Natural killer cell treated with Interleukin-12 subunit alpha and Interleukin-12 subunit beta and Interleukin-15 and Interleukin-18, amount 100 ng/mL, for 72 hours (primary cell): ENCODE measurements around the gene TREM2. TPM values are rescaled to one million over a fixed set of nuclear protein-coding genes. Genes with fewer than 3 reads are reported as not detected.

Experiments
- ATAC-seq, 2 donors: fragments of 150-1000 bp; cut with Tn5 transposase in 1 of 2; sonication (Bioruptor Pico), chemical (Tn5 transposase) in 1 of 2; 2 replicates each; pipeline ENCODE4 v1.10.0; 2021
- DNase-seq: peaks from one replicate; pipeline ENCODE4 v3.0.0; 2022; ENCODE audit warnings: low spot score
- H3K27ac Mint-ChIP-seq, 2 donors: 1 replicate in 1 of 2; 2 replicates in 1 of 2; pipeline ENCODE4 v1.8.0; 2022; ENCODE audit warnings: mixed read lengths in 2 of 2, mild to moderate bottlenecking in 1 of 2, moderate library complexity in 1 of 2
- H3K27me3 Mint-ChIP-seq, 2 donors: 1 replicate in 1 of 2; 2 replicates in 1 of 2; pipeline ENCODE4 v1.8.0; 2022; ENCODE audit warnings: mixed read lengths in 2 of 2
- H3K36me3 Mint-ChIP-seq: one replicate; pipeline ENCODE4 v1.8.0; 2022; ENCODE audit warnings: mixed read lengths
- H3K4me1 Mint-ChIP-seq, 2 donors: 1 replicate in 1 of 2; 2 replicates in 1 of 2; pipeline ENCODE4 v1.8.0; 2022; ENCODE audit warnings: low read depth in 2 of 2, mixed read lengths in 2 of 2, mild to moderate bottlenecking in 1 of 2
- H3K4me3 Mint-ChIP-seq: one replicate; pipeline ENCODE4 v1.8.0; 2022; ENCODE audit warnings: mixed read lengths
- H3K9me3 Mint-ChIP-seq: 2 replicates; pipeline ENCODE4 v1.8.0; 2022; ENCODE audit warnings: mixed read lengths
- total RNA-seq, 2 donors: library from RNA; stranded (reverse); gene quantifications; one replicate each; pipeline ENCODE4 v1.2.3, GENCODE V29; 2022

Gene TREM2
- total RNA-seq, 2 donors from 2014 or later: not detected

DNA sequence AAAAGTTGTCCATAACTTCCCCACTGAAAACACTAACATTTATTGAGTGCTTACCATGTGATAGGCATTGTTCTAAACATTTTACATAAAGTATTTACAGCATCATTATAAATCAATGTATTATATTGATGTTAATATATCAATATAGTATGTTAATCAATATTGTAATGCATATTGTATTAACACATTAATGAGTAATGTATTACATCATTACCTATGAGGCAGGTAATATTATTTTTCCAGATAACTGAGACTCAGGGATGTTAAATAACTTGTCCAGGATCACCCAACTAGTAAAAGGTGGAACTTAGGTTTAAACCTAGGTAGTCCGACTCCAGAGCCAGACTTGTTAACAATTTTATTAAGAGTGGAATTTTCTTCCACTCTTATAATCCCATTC, 12.2 kb upstream of the TREM2 start:
- H3K27me3 Mint-ChIP-seq: peaks cover 21 to 23% of the 10 kb centered on the region in 2 donors

DNA sequence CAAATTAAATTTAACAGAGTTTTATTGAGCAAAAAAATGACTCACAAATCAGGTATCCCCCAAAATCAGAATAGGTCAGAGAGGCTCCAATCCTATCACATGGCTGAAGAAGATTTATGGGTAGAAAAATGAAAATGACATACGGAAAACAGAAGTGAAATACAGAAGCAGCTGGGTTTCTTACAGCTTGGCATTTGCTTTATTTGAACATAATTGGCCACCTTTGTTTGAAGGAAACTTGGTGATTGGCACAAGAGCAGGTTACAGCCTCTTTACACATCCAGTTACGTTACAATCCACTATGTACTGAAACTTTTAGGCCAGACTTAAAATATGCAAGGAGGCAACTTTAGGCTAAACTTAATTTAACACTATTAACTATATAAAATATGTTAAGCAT, 11.7 kb upstream of the TREM2 start:
- H3K9me3 Mint-ChIP-seq: no peaks in the 10 kb centered on the region
- no peaks in the 10 kb centered on the region for H3K4me1 Mint-ChIP-seq
- no peaks in the 10 kb centered on the region for H3K36me3 Mint-ChIP-seq
- DNase-seq: no peak
- peaks cover 21 to 23% of the 10 kb centered on the region in 2 donors for H3K27me3 Mint-ChIP-seq
- H3K4me3 Mint-ChIP-seq: no peak overlapping the region
- no peak overlapping the region for H3K27ac Mint-ChIP-seq
- no peak for ATAC-seq

More for the DNA sequence above, 12.2 kb upstream of the TREM2 start:
- ATAC-seq (no peak), DNase-seq (no peak)
- Mint-ChIP-seq H3K4me1 (no peaks in the 10 kb centered on the region), H3K4me3 (no peak overlapping the region), H3K9me3 (no peaks in the 10 kb centered on the region), H3K36me3 (no peaks in the 10 kb centered on the region), H3K27ac (no peak overlapping the region)

DNA sequence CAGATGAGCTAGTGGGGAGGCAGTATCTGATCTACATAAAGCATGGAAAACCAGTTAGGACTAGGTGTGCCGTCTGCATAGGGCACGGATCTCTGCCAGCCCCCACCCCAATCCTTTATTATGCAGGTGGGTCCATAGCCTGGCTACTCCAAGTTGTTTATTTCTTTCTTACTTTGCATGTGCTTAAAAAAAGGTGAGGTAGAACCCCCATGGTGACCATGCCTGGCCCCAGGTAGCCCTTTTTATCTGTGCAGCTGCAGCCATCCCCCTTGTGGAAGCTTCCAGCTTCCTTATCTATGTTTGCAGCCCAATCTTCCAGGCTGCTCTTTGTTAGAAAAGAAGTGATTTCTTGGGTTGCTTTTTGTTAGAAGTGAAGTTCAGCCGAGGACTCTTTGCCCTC, 9.0 kb upstream of the TREM2 start:
- Mint-ChIP-seq H3K4me1 (no peaks in the 10 kb centered on the region), H3K36me3 (no peaks in the 10 kb centered on the region), H3K27ac (no peak overlapping the region), H3K4me3 (no peak overlapping the region), H3K27me3 (peaks cover 21 to 26% of the 10 kb centered on the region in 2 donors), H3K9me3 (no peaks in the 10 kb centered on the region)
- ATAC-seq: no peak
- DNase-seq: no peak

DNA sequence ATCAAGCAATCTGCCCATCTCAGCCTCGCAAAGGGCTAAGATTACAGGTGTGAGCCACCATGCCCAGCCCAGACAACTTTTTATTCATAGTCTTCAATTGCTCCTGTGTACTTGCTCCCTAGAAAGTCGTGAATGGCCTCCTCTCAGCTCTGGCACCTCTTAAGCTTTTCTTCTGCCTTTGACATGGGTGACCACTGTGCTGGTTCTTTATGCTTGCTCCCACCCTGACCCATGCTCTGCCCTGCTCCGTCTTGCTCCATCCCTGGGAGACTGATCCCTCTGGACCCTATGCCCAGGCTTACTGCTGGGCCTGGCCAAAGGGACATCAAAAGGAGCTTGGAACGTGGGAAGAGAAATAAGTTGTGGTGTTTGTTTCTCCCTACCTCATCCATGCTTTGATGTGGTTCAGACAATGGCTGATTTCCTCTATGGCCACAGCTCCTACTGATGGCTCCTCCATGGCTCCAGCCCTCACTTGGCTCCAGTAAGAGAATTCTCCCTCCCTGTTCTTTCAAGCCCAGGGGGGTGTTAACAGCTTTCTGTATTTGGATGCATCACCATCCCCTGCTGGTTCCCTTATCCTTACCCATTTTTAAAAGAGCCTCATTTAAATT, 7.7 kb upstream of the TREM2 start:
- Mint-ChIP-seq H3K9me3 (no peaks in the 10 kb centered on the region), H3K27ac (no peak overlapping the region), H3K27me3 (peaks cover 18 to 21% of the 10 kb centered on the region in 2 donors), H3K4me1 (no peaks in the 10 kb centered on the region), H3K36me3 (no peaks in the 10 kb centered on the region), H3K4me3 (no peak overlapping the region)
- DNase-seq (no peak), ATAC-seq (no peak)

DNA sequence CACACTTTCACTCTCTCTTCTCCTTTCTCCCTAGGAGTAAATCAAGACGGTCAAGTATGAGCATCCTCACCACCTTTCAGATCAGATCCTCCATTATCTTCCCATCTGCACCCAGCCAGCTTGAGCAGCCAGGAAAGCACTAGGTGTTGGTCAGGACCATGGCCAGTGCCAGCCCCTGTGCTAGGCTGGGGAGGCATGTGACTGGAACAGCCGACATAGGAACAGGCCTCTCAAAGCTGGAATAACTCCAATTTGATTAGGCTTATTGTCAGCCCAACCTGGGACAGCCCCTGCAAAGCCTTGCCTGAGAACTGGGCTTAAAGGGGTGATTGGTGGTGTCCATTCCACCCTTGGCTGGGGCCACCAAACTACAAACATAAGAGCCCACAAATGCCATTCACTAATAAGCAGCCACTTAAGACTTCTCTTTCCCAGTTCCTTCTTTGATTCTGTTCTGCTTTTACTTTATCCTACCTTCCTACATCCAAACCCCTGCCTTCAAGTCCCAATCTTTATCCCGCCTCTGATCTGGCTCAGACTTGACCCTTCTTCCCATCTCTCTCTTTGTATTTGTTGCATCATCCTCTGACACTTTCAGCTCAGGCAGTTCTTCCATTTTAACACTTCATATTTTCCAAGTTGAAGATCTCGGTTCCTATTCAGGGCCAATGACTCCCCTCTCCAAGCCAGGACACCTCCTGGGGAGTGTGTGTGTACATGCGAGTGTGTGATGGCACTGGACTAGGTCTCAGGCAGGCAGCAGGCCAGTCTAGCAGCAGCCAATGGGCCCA, 4.5 kb upstream of the TREM2 start:
- ATAC-seq (no peak), DNase-seq (no peak)
- no peaks in the 10 kb centered on the region for H3K4me1 Mint-ChIP-seq
- H3K27ac Mint-ChIP-seq: no peak overlapping the region
- peaks cover 16 to 21% of the 10 kb centered on the region in 2 donors for H3K27me3 Mint-ChIP-seq
- H3K4me3 Mint-ChIP-seq: no peak overlapping the region
- no peaks in the 10 kb centered on the region for H3K9me3 Mint-ChIP-seq
- no peaks in the 10 kb centered on the region for H3K36me3 Mint-ChIP-seq

DNA sequence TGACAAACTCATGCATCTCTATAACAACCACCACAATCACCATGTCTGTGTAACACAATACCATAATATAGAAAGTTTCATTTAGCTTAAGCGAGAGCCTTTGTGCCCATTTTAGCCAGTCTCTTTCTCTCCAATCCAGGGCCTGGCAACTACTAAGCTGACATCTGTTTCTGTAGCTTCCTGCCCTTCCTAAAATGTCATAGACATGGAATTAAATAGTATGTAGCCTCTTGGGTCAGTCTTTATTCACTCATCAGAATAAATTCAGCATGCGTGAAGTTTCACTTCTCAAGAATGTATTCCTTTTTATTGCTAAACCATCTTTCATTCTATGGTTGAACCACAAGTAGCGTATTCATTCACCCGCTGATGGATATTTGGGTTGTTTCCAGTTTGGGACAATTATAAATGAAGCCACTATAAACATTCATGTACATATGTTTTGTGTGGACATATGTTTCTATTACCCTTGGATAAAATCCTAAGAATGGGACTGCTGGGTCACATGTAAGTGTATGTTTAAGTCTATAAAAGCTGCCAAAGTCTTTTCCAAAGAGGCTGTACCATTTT, 1.7 kb upstream of the TREM2 start:
- H3K27me3 Mint-ChIP-seq: peaks cover 11 to 21% of the 10 kb centered on the region in 2 donors
- no peaks in the 10 kb centered on the region for H3K4me1 Mint-ChIP-seq
- no peak overlapping the region for H3K27ac Mint-ChIP-seq
- ATAC-seq: no peak
- no peak overlapping the region for H3K4me3 Mint-ChIP-seq
- no peaks in the 10 kb centered on the region for H3K9me3 Mint-ChIP-seq
- no peak for DNase-seq
- no peaks in the 10 kb centered on the region for H3K36me3 Mint-ChIP-seq

DNA sequence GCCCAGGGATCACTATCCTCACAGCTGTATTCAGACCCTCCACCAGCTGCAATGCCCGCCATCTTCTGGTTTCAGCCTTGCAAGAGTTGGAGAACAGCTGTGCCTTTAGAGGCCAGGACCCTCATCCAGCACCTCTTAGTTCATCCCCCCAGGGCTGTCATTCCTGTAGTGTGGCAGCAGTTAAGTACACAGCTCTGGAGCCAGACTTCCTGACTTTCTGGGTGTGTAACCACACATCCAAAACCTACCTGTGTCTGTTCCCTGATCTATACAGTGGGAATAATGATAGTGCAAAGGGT, 452 bp upstream of the TREM2 start:
- no peak overlapping the region for H3K27ac Mint-ChIP-seq
- H3K36me3 Mint-ChIP-seq: no peaks in the 10 kb centered on the region
- H3K27me3 Mint-ChIP-seq: peaks cover 10 to 14% of the 10 kb centered on the region in 2 donors
- DNase-seq: no peak
- no peak for ATAC-seq
- H3K4me3 Mint-ChIP-seq: no peak overlapping the region
- no peaks in the 10 kb centered on the region for H3K4me1 Mint-ChIP-seq
- H3K9me3 Mint-ChIP-seq: no peaks in the 10 kb centered on the region

DNA sequence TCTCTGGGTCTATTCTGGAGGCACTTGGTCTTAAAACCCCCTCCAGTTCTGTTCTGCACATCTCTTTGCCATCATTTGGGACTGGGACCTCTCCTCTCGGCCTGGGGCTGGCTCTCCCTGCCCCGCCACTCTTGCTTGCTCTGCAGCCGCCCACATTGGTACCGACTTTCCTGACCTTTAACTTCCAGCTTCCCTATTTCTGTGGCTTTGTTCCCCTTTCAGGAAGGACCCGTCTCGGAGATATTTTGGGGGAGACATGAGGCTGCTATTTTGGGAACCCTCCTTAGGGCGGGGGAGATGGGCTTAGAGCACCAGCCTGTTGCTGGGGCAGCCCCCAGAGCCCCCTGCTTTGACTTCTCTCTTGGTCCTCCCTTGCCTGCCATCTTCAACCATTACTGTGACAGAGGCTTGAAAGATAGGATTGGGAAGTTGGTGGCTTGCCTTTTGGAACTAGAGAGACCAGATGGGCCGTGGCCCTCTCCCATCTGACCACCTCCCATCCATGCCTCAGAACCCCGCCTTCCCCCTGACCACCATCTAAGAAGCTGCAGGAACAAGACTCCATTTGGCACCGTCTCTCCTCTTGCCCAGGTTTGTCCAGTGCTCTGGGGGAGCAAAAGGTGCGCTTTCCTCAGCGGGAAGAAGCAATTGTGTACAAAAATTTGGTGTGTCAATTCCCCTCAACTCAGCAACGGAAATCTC, 914 bp downstream of the TREM2 start:
- Mint-ChIP-seq H3K27ac (no peak overlapping the region), H3K4me1 (no peaks in the 10 kb centered on the region), H3K36me3 (no peaks in the 10 kb centered on the region), H3K27me3 (peaks cover 4% of the 10 kb centered on the region in 2 donors), H3K4me3 (no peak overlapping the region), H3K9me3 (no peaks in the 10 kb centered on the region)
- DNase-seq: no peak
- ATAC-seq: no peak

DNA sequence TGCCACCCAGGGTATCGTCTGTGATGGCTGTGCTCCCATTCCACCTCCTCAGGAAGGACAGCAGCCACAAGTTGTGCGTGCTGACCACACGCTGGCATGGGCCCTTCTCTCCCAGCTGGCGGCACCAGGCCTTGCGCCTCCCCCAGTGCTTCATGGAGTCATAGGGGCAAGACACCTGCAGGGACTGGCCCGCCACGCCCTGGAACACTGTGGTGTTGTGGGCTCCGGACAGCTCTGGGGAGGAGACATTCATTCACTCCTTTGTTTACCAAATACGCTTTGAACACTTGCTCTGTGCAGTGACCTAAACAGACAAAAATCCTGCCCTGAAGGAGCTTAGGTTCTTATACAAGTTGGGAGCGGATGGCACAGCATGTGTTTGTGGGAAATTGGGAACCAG, 1.5 kb downstream of the TREM2 start:
- Mint-ChIP-seq H3K27ac (no peak overlapping the region), H3K36me3 (no peaks in the 10 kb centered on the region), H3K4me3 (no peak overlapping the region), H3K27me3 (no peaks in the 10 kb centered on the region), H3K9me3 (no peaks in the 10 kb centered on the region), H3K4me1 (no peaks in the 10 kb centered on the region)
- ATAC-seq (no peak), DNase-seq (no peak)

DNA sequence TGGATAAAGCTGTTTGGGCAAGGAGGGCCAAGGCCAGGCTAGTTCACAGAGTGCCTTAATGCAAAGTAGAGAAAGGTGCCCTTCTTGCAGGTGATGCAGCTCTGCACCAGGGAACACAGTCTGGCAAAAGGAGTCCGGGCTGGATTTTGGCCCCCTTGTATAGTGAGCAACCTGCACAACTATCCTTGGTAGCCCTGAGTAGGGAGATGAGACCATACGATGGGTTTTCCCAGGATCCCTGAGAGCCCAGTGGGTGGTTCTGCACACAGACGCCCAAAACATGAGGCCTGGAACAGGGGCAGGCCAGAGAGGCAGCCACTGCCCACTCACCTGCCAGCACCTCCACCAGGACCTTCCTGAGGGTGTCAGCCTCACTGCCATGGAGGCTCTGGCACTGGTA, 2.0 kb downstream of the TREM2 start:
- no peak for DNase-seq
- Mint-ChIP-seq H3K4me1 (no peaks in the 10 kb centered on the region), H3K4me3 (no peak overlapping the region), H3K27me3 (no peaks in the 10 kb centered on the region), H3K36me3 (no peaks in the 10 kb centered on the region), H3K9me3 (no peaks in the 10 kb centered on the region), H3K27ac (no peak overlapping the region)
- no peak for ATAC-seq

DNA sequence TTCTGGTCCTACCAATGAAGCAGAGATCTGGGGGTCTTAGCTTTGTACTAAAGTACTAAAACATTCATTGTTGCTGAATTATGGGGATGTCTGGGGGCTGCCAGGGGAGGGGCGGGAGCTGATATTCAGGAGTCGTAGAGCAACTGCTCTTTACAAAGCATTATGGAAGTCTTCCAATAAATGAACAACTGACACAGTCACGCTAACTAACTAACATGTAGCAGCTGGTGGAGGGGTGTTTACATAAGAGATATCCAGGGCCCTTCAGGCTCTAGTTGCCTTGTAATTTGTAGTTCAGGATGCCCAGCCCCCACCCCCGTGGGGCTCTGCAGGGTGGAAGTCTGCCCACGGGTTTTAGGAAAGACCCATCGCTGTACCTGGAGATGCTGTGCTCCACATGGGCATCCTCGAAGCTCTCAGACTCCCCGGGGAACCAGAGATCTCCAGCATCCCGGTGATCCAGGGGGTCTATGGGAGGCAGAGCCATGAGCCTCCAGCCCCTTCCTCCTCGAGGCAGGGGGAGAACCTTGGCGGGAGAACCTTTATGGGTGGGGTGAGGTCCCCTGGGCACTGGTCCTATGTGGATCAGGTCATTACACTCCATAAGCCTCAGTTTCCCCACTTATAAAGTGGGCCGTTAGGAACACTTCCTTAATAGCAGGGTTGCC, 3.4 kb downstream of the TREM2 start:
- no peak for ATAC-seq
- Mint-ChIP-seq H3K4me3 (no peak overlapping the region), H3K27ac (no peak overlapping the region), H3K4me1 (no peaks in the 10 kb centered on the region), H3K36me3 (no peaks in the 10 kb centered on the region), H3K9me3 (no peaks in the 10 kb centered on the region), H3K27me3 (peaks cover 3 to 13% of the 10 kb centered on the region in 2 donors)
- no peak for DNase-seq

DNA sequence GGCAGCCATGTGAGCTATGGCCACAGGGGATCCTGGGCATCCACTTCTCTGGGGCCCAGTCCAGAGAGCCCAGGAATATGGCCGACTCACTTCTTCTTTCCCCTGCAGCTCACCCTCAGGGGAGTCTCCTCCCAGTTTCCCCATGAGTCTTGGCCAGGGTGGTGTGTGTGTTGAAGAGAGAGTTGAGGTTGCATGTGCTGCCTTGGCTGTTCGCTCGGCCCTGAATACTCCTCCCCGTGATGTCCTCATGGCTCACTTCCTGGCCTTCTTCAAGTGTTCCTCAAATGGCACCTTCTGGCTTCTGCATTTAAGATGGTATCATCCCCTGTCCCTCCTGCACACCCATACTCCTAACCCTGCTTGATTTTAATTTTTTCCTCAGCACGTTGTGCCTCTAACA, 5.6 kb downstream of the TREM2 start:
- Mint-ChIP-seq H3K9me3 (no peaks in the 10 kb centered on the region), H3K27me3 (peaks cover 6 to 20% of the 10 kb centered on the region in 2 donors), H3K27ac (no peak overlapping the region), H3K4me3 (no peak overlapping the region), H3K4me1 (no peaks in the 10 kb centered on the region), H3K36me3 (no peaks in the 10 kb centered on the region)
- DNase-seq: no peak
- no peak for ATAC-seq

DNA sequence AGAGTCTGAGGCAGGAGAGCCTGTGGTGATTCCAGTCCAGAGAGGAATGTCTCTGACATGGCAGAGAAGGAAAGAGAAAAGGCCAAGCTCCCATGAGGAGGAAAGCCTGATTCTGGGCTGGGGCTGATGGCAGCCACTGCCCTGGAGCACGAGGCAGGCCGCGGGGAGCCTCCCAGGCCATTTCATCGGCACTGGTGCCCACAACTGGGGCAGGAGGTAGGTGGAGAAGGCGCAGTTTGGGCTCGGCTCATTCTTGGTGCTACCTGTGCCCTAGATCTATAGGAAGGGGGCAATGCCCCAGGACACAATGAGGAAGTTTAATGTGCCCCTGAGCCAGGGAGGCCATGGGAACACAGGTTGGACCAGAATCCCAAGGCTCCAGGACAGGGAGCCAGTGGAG, 6.1 kb downstream of the TREM2 start:
- DNase-seq (no peak), ATAC-seq (no peak)
- Mint-ChIP-seq H3K36me3 (no peaks in the 10 kb centered on the region), H3K27ac (no peak overlapping the region), H3K9me3 (no peaks in the 10 kb centered on the region), H3K27me3 (peaks cover 6 to 20% of the 10 kb centered on the region in 2 donors), H3K4me3 (no peak overlapping the region), H3K4me1 (no peaks in the 10 kb centered on the region)

DNA sequence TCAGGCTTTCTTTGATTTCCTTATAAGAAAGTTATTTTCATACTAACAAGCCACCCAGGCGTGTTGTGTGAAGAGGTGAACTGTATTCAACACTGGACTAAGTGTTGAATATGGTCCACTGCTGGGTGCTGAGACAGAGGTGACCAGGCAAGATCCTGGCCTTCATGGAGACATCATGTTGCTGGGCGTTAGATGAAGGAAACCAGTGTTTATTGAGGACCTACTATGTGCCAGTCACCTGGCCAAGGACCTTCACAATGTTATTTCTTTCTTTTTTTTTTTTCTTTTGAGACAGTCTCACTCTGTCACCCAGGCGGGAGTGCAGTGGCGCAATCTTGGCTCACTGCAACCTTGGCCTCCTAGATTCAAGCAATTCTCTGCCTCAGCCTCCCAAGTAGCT, 6.9 kb downstream of the TREM2 start:
- DNase-seq (no peak), ATAC-seq (no peak)
- Mint-ChIP-seq H3K4me3 (no peak overlapping the region), H3K27ac (no peak overlapping the region), H3K9me3 (no peaks in the 10 kb centered on the region), H3K36me3 (no peaks in the 10 kb centered on the region), H3K4me1 (no peaks in the 10 kb centered on the region), H3K27me3 (peaks cover 6 to 20% of the 10 kb centered on the region in 2 donors)
